Loucy (cell line): ENCODE results near the gene CLEC14A.

Experiments
- H2AFZ ChIP-seq: fragments of 200-600 bp; sonication (generic); 2 replicates; pipeline ENCODE4 v1.6.0; 2016; ENCODE audit warnings: antibody characterized with exemption, mild to moderate bottlenecking, low read length, moderate library complexity
- H3F3A ChIP-seq: fragments of 200-600 bp; 2 replicates; pipeline ENCODE4 v1.6.0; 2016; ENCODE audit warnings: antibody characterized with exemption, low read depth, mild to moderate bottlenecking
- H3K27me3 ChIP-seq: fragments of 200-600 bp; sonication (generic); 2 replicates; pipeline ENCODE4 v1.6.1; 2014; ENCODE audit warnings: low read length, mild to moderate bottlenecking; ENCODE audit not compliant: insufficient read depth, poor library complexity, severe bottlenecking
- H3K36me3 ChIP-seq: fragments of 200-600 bp; sonication (generic); 2 replicates; pipeline ENCODE4 v1.6.1; 2016; ENCODE audit warnings: low read length; ENCODE audit not compliant: insufficient read depth
- H3K4me1 ChIP-seq: fragments of 200-600 bp; sonication (generic); 2 replicates; pipeline ENCODE4 v1.5.1; 2014; ENCODE audit warnings: low read length, mild to moderate bottlenecking; ENCODE audit not compliant: insufficient read depth, poor library complexity, severe bottlenecking
- H3K4me2 ChIP-seq: fragments of 200-600 bp; sonication (generic); 2 replicates; pipeline ENCODE4 v1.6.0; 2014; ENCODE audit warnings: antibody characterized with exemption, low read length, low read depth, mild to moderate bottlenecking; ENCODE audit not compliant: poor library complexity, severe bottlenecking
- H3K4me3 ChIP-seq: fragments of 200-600 bp; sonication (generic); 2 replicates; pipeline ENCODE4 v1.5.1; 2014; ENCODE audit warnings: low read length, mild to moderate bottlenecking, mixed read lengths; ENCODE audit not compliant: poor library complexity, severe bottlenecking
- H3K79me2 ChIP-seq: fragments of 200-600 bp; sonication (generic); 2 replicates; pipeline ENCODE4 v1.6.1; 2014; ENCODE audit warnings: low read length; ENCODE audit not compliant: insufficient read depth
- H3K9ac ChIP-seq: fragments of 200-600 bp; sonication (generic); 2 replicates; pipeline ENCODE4 v1.6.0; 2014; ENCODE audit warnings: mild to moderate bottlenecking, low read depth, low read length, moderate library complexity; ENCODE audit not compliant: poor library complexity, severe bottlenecking
- H3K9me2 ChIP-seq: fragments of 200-600 bp; sonication (generic); replicated peaks from 2 replicates; pipeline ENCODE4 v1.6.1; 2016; ENCODE audit warnings: low read depth, low read length, mixed read lengths
- H3K9me3 ChIP-seq: fragments of 200-600 bp; sonication (generic); 2 replicates; pipeline ENCODE4 v1.6.1; 2014; ENCODE audit warnings: mild to moderate bottlenecking, antibody characterized with exemption, low read length, low read depth; ENCODE audit not compliant: insufficient read depth
- H4K20me1 ChIP-seq: fragments of 200-600 bp; sonication (generic); 2 replicates; pipeline ENCODE4 v1.6.0; 2014; ENCODE audit warnings: antibody characterized with exemption, low read length, mild to moderate bottlenecking; ENCODE audit not compliant: insufficient read depth, poor library complexity, severe bottlenecking
- CTCF ChIP-seq: fragments of 200-600 bp; sonication (generic); conservative IDR thresholded peaks from 2 replicates; pipeline ENCODE4 v1.5.1; 2014; ENCODE audit warnings: mild to moderate bottlenecking, antibody characterized with exemption, low read length
- EZH2phosphoT487 ChIP-seq: fragments of 200-600 bp; IDR thresholded peaks from 2 replicates; pipeline ENCODE4 v1.6.1; 2018; ENCODE audit warnings: antibody characterized with exemption, mild to moderate bottlenecking, moderate library complexity, borderline replicate concordance

CLEC14A gene

DNA sequence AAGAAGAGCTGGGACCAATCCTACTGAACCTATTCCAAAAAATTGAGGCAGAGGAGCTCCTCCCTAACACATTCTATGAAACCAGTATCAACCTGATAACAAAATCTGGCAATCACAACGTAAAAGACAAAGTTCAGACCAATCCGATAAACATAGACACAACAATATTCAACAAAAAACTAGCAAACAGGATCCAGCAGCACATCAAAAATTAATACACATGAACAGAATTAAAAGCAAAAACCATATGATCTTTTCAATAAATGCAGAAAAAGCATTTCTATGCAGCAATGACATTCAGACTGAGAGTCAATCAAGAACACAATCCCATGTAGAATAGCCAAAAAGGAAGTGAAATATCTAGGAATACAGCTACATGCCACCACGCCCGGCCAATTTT lies 7.0 kb upstream of the CLEC14A start:
- H3K4me3 ChIP-seq: no peak overlapping the region
- H3K9ac ChIP-seq: no peak overlapping the region
- H4K20me1 ChIP-seq: no peaks in the 10 kb centered on the region
- no peaks in the 10 kb centered on the region for H3K4me1 ChIP-seq
- no peak overlapping the region for H3K4me2 ChIP-seq
- no peak overlapping the region for H2AFZ ChIP-seq
- H3K36me3 ChIP-seq: no peaks in the 10 kb centered on the region
- TF ChIP-seq CTCF (no peak), EZH2phosphoT487 (no peak)
- no peaks in the 10 kb centered on the region for H3F3A ChIP-seq
- H3K9me3 ChIP-seq: no peaks in the 10 kb centered on the region
- H3K9me2 ChIP-seq: no peaks in the 10 kb centered on the region
- H3K79me2 ChIP-seq: no peaks in the 10 kb centered on the region
- H3K27me3 ChIP-seq: no peaks in the 10 kb centered on the region

- H3K9me3 ChIP-seq: no peaks in the 10 kb centered on the region
- no peaks in the 10 kb centered on the region for H3F3A ChIP-seq
- no peaks in the 10 kb centered on the region for H4K20me1 ChIP-seq
- H3K4me2 ChIP-seq: no peak overlapping the region
- TF ChIP-seq EZH2phosphoT487 (no peak), CTCF (no peak)
- no peak overlapping the region for H2AFZ ChIP-seq
- no peaks in the 10 kb centered on the region for H3K27me3 ChIP-seq
- no peaks in the 10 kb centered on the region for H3K4me1 ChIP-seq
- no peaks in the 10 kb centered on the region for H3K79me2 ChIP-seq
- H3K9ac ChIP-seq: no peak overlapping the region
- H3K36me3 ChIP-seq: no peaks in the 10 kb centered on the region
- no peak overlapping the region for H3K4me3 ChIP-seq
- no peaks in the 10 kb centered on the region for H3K9me2 ChIP-seq
Measured at GRCh38 chr14:38261620-38262019, 5.7 kb upstream of the CLEC14A start.

DNA sequence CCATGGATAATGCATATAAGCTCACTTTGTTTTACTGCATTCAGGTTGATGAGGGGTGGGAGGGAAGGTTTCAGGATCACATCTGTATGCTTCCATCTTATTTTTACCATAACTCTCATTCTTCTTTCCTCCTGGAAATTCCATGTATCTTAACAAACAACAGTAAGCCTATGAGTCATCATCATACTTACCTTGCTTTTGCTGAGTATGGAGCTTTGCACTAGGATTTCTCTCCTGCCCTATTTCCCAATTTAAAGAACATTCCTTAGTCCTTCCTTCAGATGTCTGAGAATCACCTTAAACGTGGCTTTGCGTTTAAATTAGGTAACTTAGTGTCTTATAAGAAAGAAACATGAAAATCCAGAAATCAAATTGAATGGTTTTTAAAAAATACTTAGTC lies 1.6 kb upstream of the CLEC14A start:
- Histone ChIP-seq H2AFZ (no peak overlapping the region), H3K36me3 (no peaks in the 10 kb centered on the region), H3K9me2 (no peaks in the 10 kb centered on the region), H3K9ac (no peak overlapping the region), H4K20me1 (no peaks in the 10 kb centered on the region), H3K79me2 (no peaks in the 10 kb centered on the region), H3K27me3 (no peaks in the 10 kb centered on the region), H3K4me2 (no peak overlapping the region), H3K4me3 (no peak overlapping the region), H3K9me3 (no peaks in the 10 kb centered on the region), H3F3A (no peaks in the 10 kb centered on the region), H3K4me1 (no peaks in the 10 kb centered on the region)
- no peak for TF ChIP-seq CTCF
- no peak for TF ChIP-seq EZH2phosphoT487
